ENCODE results near the gene SCT.

The SCT gene

DNA sequence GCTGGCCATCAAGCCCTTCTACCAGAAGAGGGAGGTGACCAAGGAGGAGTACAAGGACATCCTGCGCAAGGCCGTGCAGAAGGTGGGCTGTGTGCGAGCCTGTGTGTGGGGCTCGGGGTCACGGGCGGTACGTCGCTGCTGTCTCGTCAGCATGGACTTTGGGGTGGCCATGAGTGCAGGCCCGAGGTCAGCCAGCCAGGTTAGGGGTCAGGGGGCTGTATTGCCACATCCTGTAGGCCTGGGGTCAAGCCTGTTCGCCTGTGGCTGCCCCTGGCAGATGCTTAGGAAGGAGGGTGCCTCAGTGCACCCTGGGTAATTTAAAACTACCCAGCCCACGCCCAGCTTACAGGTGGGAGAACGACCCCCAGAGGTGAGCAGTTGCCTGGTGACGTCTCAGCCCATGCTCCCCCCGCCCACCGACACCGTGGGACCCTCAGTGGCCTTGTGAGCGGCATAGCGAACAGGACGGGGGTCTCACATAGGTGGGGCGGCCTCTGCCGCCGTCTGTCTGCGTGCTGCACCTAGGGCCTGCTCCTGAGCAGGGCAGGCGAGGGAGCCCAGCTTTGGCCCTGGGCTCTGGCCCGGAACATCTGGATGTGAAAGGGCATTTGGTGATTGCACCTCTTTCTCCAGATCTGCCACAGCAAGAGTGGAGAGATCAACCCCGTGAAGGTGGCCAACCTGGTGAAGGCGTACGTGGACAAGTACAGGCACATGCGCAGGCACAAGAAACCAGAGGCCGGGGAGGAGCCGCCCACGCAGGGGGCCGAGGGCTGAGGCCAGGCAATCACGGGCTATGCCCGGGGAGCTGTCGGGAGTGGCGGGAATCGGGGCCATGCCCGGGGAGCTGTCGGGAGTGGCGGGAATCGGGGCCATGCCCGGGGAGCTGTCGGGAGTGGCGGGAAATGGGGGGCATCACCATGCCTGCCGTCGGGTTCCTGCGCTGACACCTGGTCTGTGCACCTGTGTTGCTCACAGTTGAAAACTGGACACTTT lies 15.7 kb downstream of the SCT start:
- DNase-seq (ENCODE audit: low spot score) (no peak), FAIRE-seq (no peak)

DNA sequence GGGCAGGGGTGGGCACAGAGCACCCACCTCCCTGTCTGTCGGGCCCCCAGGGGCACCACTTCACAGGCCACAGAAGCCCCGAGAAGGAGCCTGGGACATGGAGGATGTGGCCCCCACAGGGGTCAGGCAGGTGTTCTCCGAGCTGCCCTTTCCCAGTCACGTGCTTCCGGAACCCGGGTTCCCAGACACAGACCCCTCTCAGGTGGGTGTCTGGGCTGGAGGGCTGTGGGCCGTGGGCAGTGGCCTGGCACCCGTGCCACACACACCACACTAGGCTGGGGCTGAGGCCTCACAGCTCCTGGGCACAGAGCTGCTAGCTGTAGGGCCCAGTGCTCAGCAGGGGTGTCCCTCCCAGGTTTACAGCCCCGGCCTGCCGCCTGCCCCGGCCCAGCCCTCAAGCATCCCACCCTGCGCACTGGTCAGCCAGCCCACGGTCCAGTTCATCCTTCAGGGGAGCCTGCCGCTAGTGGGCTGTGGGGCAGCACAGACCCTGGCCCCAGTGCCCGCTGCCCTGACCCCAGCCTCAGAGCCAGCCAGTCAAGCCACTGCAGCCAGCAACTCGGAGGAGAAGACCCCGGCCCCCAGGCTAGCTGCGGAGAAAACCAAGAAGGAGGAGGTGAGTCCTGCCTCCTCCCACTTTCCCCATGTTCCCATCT lies 16.7 kb downstream of the SCT start:
- FAIRE-seq (no peak), DNase-seq (ENCODE audit: low spot score) (no peak)

DNA sequence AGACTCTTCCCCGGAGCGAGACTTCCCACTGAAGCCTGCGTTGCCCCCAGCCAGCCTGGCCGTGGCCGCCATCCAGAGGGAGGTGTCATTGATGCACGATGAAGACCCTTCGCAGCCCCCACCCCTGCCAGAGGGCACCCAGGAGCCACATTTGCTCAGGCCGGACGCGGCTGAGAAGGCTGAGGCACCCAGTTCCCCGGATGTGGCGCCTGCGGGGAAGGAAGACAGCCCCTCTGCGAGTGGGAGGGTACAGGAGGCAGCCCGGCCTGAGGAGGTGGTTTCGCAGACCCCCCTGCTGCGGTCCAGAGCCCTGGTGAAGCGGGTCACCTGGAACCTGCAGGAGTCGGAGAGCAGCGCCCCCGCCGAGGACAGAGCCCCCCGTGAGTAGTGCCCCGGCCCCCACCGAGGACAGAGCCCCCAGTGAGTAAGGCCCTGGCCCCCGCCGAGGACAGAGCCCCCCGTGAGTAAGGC lies 17.6 kb downstream of the SCT start:
- FAIRE-seq, result no peak
- no peak for DNase-seq (ENCODE audit: low spot score)

DNA sequence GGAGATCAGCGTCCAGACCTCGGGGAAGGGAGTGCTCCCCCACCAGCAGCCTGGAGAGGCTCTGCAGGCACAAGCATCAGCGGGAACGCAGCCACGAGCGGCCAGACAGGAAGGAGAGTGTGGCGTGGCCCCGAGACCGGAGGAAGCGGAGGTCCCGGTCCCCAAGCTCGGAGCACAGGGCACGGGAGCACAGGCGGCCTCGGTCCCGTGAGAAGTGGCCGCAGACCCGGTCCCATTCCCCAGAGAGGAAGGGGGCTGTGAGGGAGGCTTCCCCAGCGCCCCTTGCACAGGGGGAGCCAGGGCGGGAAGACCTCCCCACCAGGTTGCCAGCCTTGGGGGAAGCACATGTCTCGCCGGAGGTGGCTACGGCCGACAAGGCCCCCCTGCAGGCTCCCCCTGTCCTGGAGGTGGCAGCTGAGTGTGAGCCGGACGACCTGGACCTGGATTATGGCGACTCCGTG lies 18.2 kb downstream of the SCT start:
- no peak for DNase-seq (ENCODE audit: low spot score)
- FAIRE-seq, result no peak

DNA sequence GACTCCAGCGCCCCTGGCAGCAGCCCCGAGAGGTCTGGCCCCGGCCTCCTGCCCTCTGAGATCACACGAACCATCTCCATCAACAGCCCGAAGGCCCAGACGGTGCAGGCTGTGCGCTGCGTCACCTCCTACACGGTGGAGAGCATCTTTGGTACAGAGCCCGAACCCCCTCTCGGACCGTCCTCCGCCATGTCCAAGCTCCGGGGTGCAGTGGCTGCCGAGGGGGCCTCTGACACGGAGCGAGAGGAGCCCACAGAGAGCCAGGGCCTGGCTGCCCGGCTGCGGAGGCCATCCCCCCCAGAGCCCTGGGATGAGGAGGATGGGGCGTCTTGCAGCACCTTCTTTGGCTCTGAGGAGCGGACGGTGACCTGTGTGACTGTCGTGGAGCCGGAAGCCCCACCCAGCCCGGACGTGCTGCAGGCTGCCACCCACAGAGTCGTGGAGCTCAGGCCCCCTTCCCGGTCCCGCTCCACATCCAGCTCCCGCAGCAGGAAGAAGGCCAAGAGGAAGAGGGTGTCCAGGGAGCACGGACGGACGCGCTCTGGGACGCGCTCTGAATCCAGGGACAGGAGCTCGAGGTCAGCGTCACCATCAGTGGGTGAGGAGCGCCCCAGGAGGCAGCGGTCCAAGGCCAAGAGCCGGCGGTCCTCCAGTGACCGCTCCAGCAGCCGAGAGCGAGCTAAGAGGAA lies 18.9 kb downstream of the SCT start:
- DNase-seq (ENCODE audit: low spot score), result no peak
- no peak for FAIRE-seq

DNA sequence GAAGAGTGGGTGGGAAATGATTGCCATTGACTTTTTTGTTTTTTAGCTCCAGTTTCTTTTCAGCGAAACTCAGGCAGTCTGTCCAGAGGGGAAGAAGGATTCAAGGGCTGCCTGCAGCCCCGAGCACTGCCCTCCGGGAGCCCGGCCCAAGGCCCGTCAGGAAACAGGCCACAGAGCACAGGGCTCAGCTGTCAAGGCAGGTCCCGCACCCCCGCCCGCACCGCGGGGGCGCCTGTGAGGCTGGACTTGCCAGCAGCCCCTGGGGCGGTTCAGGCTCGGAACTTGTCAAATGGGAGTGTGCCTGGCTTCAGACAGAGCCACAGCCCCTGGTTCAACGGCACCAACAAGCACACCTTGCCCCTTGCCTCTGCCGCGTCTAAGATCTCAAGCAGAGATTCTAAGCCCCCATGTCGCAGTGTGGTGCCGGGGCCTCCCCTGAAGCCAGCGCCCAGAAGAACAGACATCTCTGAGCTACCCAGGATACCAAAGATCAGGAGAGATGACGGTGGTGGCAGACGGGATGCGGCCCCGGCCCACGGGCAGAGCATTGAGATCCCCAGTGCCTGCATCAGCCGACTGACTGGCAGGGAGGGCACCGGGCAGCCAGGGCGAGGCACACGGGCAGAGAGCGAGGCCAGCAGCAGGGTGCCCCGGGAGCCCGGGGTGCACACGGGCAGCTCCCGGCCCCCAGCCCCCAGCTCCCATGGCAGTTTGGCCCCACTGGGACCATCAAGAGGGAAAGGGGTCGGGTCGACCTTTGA lies 19.8 kb downstream of the SCT start:
- FAIRE-seq (no peak), DNase-seq (ENCODE audit: low spot score) (no peak)

DNA sequence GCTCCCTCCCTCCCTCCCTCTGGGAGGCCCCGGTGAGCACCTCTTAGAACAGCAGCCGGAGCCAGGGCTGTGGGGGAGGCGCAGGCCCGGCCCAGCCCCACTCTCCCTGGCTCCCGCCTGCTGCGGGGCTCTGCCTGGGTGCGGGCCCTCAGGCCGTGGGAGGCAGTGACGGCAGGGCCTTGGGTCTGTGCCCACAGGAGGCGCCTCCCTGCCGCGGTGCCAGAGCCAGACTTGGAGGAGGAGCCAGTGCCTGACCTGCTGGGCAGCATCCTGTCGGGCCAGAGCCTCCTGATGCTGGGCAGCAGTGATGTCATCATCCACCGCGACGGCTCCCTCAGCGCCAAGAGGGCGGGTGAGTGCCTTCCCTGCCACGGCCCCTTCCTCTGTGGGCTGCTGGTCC lies 20.7 kb downstream of the SCT start:
- DNase-seq (ENCODE audit: low spot score) (no peak), FAIRE-seq (no peak)

DNA sequence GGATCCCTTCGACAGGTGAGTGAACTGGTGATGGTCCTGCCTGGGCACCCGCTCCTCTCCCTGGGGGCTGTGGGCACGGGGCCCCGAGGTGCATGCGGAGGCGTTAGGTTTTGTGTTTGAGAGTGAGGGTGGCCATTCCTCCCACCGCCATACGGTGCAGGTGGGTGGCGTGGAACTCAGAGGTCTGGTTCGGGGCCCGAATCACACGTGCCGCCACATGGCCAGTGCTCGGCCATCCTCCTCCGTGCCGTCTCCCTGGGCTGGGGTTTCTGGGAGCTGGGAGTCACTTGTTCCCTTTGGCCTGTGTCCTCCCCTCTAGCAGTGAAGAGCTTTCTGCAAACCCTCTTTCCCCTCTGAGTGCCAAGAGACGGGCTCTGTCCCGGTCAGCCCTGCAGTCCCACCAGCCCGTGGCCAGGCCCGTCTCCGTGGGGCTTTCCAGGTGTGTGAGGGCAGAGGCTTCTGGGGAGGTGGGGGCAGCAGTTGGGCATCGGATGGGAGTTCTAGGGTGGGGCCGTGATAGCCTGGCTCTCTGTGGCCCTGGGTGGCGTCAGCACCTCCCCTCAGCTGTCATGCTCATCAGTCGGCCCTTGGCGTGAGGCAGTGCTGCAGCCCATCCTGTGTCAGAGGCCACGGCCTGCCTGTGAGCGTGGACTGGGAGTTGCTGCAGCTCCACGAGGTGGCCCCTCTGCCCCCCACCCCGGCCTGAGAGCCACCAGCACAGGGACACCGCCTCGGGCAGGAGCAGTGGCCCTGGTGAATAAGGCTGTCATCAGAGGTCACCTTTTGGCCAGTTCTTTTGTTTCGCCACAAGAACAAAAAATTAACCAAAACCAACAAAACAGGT lies 21.5 kb downstream of the SCT start:
- FAIRE-seq, result no peak
- DNase-seq (ENCODE audit: low spot score), result no peak

DNA sequence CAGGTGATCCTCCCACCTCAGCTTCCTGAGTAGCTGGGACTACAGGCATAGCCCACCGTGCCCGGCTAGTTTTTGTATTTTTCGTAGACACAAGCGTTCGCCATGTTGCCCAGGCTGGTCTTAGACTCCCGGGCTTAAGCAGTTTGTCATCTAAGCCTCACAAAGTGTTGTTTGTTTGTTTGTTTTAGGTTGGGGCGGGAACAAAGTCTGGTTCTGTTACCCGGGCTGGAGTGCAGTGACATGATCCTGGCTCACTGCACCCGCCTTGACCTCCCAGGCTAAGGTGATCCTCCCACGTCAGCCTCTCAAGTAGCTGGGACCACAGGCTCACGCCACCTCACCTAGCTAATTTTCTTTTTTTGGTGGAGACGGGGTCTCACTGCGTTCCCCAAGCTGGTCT lies 23.8 kb downstream of the SCT start:
- no peak for FAIRE-seq
- no peak for DNase-seq (ENCODE audit: low spot score)

DNA sequence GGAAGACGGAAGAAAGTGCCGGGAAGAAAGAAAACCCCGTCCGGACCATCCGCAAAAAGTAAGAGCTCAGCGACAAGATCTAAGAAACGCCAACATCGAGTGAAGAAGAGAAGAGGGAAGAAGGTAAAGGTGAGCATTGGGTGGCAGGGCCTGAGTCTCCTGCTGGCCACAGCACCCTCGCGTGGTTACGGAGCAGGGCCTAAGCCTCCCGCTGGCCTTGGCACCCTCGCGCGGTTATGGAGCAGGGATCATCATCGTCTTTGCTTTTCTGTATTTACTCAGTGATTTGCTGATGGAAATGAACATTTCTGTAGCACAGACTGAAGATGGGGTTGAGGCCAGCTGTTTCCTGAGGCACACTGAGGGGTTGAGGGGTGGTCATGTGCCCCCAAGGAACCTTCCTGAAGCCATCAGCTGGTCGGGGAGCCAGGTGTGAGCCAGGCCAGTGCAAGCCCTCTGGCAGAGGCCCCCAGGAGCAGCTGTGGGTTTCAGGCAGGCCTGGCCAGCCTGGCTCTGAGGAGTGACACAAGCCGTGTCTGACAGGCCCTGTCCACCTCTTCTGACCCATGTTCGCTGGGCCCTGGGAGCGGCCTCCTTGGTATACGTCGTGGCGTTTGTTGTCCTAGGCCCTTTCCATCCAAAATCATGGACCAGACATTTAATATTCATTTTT lies 25.3 kb downstream of the SCT start:
- no peak for FAIRE-seq

DNA sequence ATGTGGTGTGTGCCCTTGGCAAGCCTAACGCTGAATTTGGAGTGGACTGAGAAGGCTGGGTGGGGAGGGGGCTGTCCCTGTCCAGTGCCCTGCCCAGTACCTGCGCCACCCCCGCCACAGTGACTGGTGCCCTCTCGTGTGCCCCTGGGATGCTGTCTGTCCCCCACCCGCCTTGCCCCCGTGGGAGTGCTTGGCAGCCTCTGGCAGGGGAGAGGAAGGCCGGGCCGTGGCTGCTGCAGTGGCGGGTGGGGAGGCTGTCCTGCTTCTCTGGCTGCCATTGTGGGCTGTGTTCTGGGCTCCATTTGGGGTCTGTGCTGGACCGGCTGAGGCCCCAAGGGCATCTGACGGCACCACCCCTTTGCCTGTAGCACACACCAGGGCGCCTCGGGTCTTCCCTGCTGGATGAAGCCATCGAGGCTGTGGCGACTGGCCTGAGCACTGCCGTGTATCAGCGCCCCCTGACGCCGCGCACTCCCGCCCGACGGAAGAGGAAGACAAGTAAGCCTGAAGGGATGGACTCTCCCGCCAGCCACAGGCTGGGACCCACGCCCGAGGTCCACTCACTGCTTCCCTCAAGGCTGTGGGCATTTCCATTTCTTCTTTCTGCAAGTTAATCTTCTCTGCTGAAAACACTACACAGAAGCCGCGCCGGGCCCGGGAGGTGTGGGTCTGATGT lies 28.8 kb downstream of the SCT start:
- DNase-seq (ENCODE audit: low spot score) (no peak), FAIRE-seq (no peak)

More for the DNA sequence above, 25.3 kb downstream of the SCT start:
- DNase-seq (ENCODE audit: low spot score), result no peak

DNA sequence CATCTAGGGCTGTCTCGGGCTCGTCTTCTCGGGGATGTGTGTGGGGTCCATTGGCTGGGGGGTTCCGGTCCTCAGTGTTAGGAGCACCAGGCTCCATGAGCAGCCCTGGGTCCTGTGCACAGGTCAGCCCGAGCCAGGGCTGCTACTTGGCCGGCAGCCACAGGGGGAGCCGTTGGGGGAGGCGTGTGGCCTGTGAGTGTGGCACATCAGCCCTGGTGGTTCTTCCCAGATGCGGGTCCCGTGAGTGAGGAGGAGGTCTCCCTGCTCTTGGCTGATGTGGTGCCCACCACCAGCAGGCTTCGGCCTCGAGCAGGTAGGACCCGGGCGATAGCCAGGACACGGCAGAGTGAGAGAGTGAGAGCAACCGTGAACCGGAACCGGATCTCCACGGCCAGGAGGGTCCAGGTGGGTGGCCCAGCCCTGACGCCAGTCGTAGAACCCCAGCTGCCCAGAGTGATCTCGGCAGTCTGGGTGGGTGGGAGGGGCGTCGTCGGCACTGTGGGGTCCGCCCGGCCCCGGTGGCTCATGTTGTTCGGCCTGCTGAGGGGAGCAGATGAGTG lies 29.7 kb downstream of the SCT start:
- DNase-seq (ENCODE audit: low spot score) (no peak), FAIRE-seq (no peak)

DNA sequence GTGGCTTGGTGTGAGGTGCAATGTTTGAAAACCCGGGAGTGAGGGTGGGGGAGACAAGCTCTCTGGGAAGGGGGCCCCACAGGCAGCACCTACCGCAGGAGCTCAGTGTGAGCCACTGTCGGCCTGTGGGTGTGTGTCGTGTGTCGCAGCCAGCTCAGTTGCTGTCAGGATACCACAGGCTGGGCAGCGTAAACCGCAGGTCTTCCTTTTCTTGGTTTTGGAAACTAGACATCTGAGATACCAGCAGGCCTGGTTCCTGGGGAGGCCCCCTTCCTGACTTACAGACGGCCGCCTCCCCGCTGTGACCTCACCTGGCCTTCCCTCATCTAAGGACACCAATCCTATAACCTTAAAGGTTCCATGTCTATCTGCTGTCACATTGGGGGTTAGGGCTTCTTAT lies 30.6 kb downstream of the SCT start:
- FAIRE-seq (no peak), DNase-seq (ENCODE audit: low spot score) (no peak)

DNA sequence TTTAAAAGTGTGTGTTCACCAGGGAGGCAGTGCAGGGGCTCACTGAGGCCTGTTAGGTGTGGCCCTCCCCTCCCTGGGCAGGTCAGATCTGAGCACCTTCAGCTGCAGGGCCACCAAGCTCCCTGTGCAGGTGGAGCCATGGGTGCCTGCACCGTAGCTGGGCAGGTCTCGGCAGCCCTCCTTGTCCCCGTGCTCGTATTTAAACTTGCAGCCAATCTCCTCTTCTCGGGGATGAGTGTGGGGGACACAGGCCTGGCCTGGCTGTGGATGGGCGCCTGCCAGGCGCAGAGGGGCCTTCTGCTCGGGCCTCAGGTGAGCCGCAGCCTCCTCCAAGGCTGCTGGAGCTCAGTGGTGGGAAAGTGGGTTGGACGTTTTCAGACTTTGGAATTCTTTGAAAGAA lies 31.6 kb downstream of the SCT start:
- no peak for FAIRE-seq

DNA sequence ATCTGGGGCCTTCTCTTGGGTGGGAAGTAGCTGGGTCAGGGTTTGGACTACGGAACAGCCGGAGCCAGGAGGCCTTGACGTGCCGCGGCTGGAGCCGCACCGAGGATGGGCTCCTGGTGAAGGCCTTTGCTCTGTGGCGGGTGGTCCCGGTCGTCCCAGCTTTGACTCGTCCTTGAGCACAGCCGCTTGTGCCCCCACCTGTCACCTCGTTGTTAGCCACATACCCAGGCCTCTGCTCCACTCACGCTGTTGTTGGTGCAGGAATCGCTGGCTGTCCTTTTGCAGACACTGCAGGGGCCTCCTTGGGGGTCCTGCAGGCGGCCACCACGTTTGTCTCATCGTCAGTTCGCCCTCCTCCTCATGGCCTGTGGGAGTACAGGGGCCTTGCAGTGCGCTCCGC lies 33.6 kb downstream of the SCT start:
- FAIRE-seq, result no peak

More for the DNA sequence above, 31.6 kb downstream of the SCT start:
- no peak for DNase-seq (ENCODE audit: low spot score)

DNA sequence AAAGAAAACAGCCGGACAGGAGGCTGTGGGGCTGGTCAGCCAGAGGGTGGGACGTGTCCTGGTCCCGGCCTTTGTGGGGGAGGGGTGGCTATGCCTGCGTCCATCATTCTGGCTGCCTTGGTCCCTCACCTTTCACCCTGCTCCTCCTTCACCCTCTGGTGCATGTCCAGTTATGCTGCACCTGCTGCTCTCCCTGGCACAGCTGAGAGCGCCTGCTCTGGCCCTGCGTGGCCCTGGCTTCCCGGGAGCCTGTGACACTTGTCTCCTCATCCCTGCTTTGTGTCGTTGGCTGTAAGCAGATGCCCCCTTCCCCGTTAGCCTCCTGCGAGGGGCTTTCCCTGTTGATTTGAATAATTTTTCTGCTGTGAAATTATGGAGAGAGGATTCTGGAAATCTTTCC lies 34.1 kb downstream of the SCT start:
- DNase-seq (ENCODE audit: low spot score), result no peak

More for the DNA sequence above, 33.6 kb downstream of the SCT start:
- no peak for DNase-seq (ENCODE audit: low spot score)

DNA sequence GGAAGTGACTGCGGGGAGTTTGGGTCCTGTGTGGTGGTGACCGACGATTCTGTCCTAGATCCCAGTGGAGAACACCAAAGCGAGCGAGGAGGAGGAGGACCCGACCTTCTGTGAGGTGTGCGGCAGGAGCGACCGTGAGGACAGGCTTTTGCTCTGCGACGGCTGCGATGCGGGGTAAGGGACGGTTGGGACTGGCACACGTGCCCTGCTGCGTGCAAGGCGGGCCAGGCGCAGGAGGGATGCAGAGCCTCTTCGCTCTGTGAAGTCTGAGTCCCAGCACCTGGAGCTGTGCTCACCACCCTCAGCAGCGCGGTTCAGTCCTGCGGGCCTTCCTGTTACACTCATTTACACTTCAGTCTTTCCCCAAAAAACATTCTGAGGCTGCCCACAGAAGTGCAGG lies 34.5 kb downstream of the SCT start:
- DNase-seq (ENCODE audit: low spot score), result no peak
- FAIRE-seq, result no peak

More for the DNA sequence above, 34.1 kb downstream of the SCT start:
- FAIRE-seq, result no peak

DNA sequence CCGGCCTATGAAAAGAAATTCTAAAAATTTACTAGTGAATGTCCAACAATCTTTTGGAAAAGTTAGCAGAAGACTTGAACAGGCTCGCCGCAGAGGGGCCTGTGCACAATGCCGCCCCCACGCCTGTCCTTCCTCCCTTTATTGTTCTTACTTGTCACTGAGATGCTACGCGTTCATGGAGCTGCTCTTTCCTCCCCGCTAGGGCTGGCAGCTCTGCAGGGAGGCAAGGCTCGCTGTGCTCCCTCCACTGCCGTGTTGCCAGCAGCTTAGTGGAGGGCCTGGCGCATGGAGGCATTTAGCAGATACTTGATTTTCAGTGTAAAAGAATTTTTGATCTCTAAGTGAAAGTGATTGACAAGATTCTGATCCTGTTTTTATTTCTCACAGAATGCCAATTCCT lies 36.0 kb downstream of the SCT start:
- FAIRE-seq (no peak), DNase-seq (ENCODE audit: low spot score) (no peak)

DNA sequence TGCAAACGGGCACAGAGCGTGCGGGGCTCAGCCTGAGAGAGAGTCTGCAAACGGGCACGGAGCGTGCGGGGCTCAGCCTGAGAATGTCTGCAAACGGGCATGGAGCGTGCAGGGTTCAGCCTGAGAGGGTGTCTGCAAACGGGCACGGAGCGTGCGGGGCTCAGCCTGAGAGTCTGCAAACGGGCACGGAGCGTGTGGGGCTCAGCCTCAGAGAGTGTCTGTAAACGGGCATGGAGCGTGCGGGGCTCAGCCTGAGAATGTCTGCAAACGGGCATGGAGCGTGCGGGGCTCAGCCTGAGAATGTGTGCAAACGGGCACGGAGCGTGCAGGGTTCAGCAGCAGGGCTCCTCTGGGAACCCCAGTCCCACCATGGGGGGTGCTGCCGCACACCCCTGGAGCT lies 37.2 kb downstream of the SCT start:
- FAIRE-seq (no peak), DNase-seq (ENCODE audit: low spot score) (no peak)

Data from urothelium cell line (cell line).